Spinal cord (tissue), 10 donors: ENCODE results near the gene TMEM30A. TPM values are rescaled to one million over a fixed set of nuclear protein-coding genes. Genes with fewer than 3 reads are reported as not detected.

Experiments used
- DNase-seq, 6 donors: peaks; one replicate each; pipeline versions ENCODE4 v3.0.0 to v3.0.0-alpha.2; 2013 to 2015; ENCODE audit warnings: low spot score in 6 of 6, low read depth in 4 of 6
- H3K27ac ChIP-seq: one replicate; pipeline ENCODE4 v1.5.1; 2013; ENCODE audit warnings: low read depth, low read length, control low read depth
- H3K27me3 ChIP-seq: one replicate; pipeline ENCODE4 v1.6.1; 2013; ENCODE audit warnings: low read length; ENCODE audit not compliant: control insufficient read depth, insufficient read depth
- H3K36me3 ChIP-seq: one replicate; pipeline ENCODE4 v1.6.1; 2013; ENCODE audit warnings: low read length; ENCODE audit not compliant: control insufficient read depth, insufficient read depth
- H3K4me1 ChIP-seq: one replicate; pipeline ENCODE4 v1.6.1; 2013; ENCODE audit warnings: low read length; ENCODE audit not compliant: control insufficient read depth, insufficient read depth
- H3K4me3 ChIP-seq: one replicate; pipeline ENCODE4 v1.5.1; 2013; ENCODE audit warnings: low read depth, low read length, control low read depth
- H3K9me3 ChIP-seq: one replicate; pipeline ENCODE4 v1.6.1; 2013; ENCODE audit warnings: low read length; ENCODE audit not compliant: control insufficient read depth, insufficient read depth
- WGBS: methylation state at CpG from one replicate; pipeline ENCODE4 v1.1.5; 2013; ENCODE audit warnings: missing lambda C conversion rate; ENCODE audit not compliant: insufficient coverage; 5-methylcytosine and 5-hydroxymethylcytosine counted together
- polyA plus RNA-seq, 2 donors: library from polyadenylated mRNA; unstranded; fragments of 120-200 nt; gene quantifications; one replicate each; pipeline ENCODE4 v1.2.1, GENCODE V29; 2013; ENCODE audit not compliant: insufficient read length in 2 of 2
- total RNA-seq, 2 donors: library from RNA; depleted of rRNA in 1 of 2; stranded (reverse); fragments of 120-200 nt in 1 of 2; fragments of >200 nt in 1 of 2; gene quantifications; one replicate each; pipeline versions ENCODE4 v1.2.3 to v1.2.4, GENCODE V29; 2013 to 2014
- donor health status: healthy.

TMEM30A gene
- total and polyA plus RNA-seq, 4 donors = 83.5 to 255 (median 137) TPM

- WGBS = 100% methylated on average over 2 of the region's 4 CpGs
Observed at GRCh38 chr6:75268988-75269354, 15.6 kb downstream of the TMEM30A start.

DNA sequence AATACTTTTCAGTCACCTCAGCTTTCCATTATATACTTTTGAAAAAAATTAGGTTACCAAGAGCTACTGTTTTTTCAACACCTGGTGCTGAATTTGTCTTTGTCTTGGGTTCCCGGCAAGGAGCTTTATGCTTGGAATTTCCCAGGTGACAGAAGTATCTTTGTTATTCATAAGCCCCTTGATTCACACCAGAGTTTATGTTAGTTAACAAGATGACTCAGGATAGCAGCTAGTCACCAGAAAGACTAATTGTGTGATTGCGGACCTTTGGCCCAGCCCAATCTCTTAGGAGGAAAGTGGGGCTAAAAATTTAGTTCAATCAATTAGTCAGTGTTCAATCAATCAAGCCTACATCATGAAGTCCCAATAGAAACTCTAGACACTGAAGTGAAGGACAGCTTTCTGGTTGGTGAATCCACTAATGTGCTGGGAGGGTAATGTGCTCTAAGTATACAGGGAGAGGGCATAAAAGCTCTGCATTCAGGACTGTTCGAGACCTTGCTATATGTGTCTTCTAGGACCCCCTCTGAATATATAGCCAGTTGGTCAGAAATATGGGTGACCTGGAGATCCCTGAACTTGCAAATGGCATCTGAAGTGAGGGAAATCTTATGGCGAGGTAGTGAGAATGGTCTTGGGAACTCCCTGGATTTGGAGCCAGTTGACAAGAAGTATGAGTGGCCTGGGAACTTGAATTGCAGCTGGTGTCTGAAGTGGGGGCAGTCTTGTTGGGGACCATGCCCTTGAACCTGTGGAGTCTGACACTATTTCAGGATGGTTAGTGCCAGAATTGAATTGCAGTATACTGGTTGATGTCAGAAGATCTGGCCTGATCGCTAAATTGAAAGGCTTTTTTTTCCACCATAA, 16.2 kb downstream of the TMEM30A start:
- no peak for DNase-seq
- 58% methylated on average over 3 of the region's 5 CpGs for WGBS
- Histone ChIP-seq H3K4me1 (no peaks in the 10 kb centered on the region), H3K36me3 (peaks cover 5% of the 10 kb centered on the region), H3K4me3 (no peak overlapping the region), H3K27ac (no peak overlapping the region), H3K27me3 (no peaks in the 10 kb centered on the region), H3K9me3 (no peaks in the 10 kb centered on the region)

More at GRCh38 chr6:75268988-75269354, 15.6 kb downstream of the TMEM30A start:
- Histone ChIP-seq H3K4me1 (no peaks in the 10 kb centered on the region), H3K36me3 (peaks cover 5% of the 10 kb centered on the region), H3K4me3 (no peak overlapping the region), H3K27ac (no peak overlapping the region), H3K27me3 (no peaks in the 10 kb centered on the region), H3K9me3 (no peaks in the 10 kb centered on the region)
- no peak for DNase-seq

GRCh38 chr6:75267461-75267860, 17.1 kb downstream of the TMEM30A start:
- WGBS = no CpG with 5 or more reads among the region's 4 CpGs
- no peak for DNase-seq

GRCh38 chr6:75266716-75267291, 17.8 kb downstream of the TMEM30A start:
- peak in 2 of 6 donors; percentile 64 to 81 for DNase-seq
- H3K4me1 ChIP-seq = no peaks in the 10 kb centered on the region
- H3K36me3 ChIP-seq = peaks cover 5% of the 10 kb centered on the region
- H3K27me3 ChIP-seq = no peaks in the 10 kb centered on the region
- no peak overlapping the region for H3K4me3 ChIP-seq
- WGBS = no CpG with 5 or more reads among the region's 2 CpGs
- no peak overlapping the region for H3K27ac ChIP-seq
- H3K9me3 ChIP-seq = no peaks in the 10 kb centered on the region

More at GRCh38 chr6:75267461-75267860, 17.1 kb downstream of the TMEM30A start:
- Histone ChIP-seq H3K36me3 (peaks cover 5% of the 10 kb centered on the region), H3K27me3 (no peaks in the 10 kb centered on the region), H3K27ac (no peak overlapping the region), H3K4me1 (no peaks in the 10 kb centered on the region), H3K9me3 (no peaks in the 10 kb centered on the region), H3K4me3 (no peak overlapping the region)

DNA sequence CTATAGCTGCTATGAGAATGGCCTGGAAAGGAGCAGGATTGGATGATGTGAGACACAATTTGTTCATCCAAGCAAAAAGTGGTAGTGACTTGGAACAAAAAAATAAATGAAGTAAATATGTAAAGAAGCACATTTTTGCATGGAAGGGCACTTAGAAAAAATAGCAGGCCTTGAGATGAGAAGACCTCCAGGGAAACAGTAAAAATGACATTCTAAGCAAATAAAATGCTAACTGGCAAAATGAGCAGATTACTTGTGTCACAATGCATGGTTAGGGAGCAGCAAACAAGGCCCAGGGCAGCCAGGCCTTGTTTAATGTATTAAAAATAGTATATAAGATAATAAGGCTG, 21.2 kb downstream of the TMEM30A start:
- Histone ChIP-seq H3K27me3 (no peaks in the 10 kb centered on the region), H3K9me3 (no peaks in the 10 kb centered on the region), H3K36me3 (peaks cover 9% of the 10 kb centered on the region), H3K4me1 (no peaks in the 10 kb centered on the region), H3K27ac (no peak overlapping the region), H3K4me3 (no peak overlapping the region)
- peak in 1 of 6 donors; percentile 62 for DNase-seq

- WGBS = 100% methylated on average over 2 of the region's 4 CpGs
- H3K4me3 ChIP-seq = no peak overlapping the region
- H3K36me3 ChIP-seq = peaks cover 9% of the 10 kb centered on the region
- no peak for DNase-seq
- no peaks in the 10 kb centered on the region for H3K4me1 ChIP-seq
- no peaks in the 10 kb centered on the region for H3K9me3 ChIP-seq
- H3K27me3 ChIP-seq = no peaks in the 10 kb centered on the region
- no peak overlapping the region for H3K27ac ChIP-seq
Observed at GRCh38 chr6:75262716-75263400, 21.7 kb downstream of the TMEM30A start.

DNA sequence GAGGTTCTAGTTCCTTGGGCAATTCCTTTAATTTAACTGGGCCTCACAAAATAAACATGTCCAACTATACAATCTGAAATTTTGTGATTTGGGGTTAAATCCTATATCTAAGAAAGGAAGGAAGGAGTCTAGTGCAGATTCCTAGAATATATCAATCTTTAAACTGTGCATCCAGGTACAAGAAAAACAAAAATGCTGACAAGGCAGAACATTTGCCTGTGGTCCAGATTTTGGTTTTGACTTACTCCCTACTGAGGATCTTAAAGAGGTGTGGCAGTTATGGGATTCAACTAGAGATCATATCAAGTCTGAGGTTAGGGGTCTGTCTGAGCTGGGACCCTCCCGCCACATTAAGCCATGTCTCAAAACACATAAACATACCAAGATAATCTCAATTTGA, 23.3 kb downstream of the TMEM30A start:
- WGBS = no CpG with 5 or more reads among the region's 1 CpG
- Histone ChIP-seq H3K36me3 (peaks cover 9% of the 10 kb centered on the region), H3K27me3 (no peaks in the 10 kb centered on the region), H3K9me3 (no peaks in the 10 kb centered on the region), H3K4me3 (no peak overlapping the region), H3K27ac (no peak overlapping the region), H3K4me1 (no peaks in the 10 kb centered on the region)
- DNase-seq = no peak

GRCh38 chr6:75257343-75258087, 27.1 kb downstream of the TMEM30A start:
- no peaks in the 10 kb centered on the region for H3K27me3 ChIP-seq
- WGBS = no CpG with 5 or more reads among the region's 1 CpG
- H3K9me3 ChIP-seq = no peaks in the 10 kb centered on the region
- H3K36me3 ChIP-seq = peaks cover 4% of the 10 kb centered on the region
- H3K27ac ChIP-seq = no peak overlapping the region
- H3K4me3 ChIP-seq = no peak overlapping the region
- no peaks in the 10 kb centered on the region for H3K4me1 ChIP-seq
- DNase-seq = no peak

GRCh38 chr6:75250552-75250951, 34.0 kb downstream of the TMEM30A start:
- no peak for DNase-seq
- no peaks in the 10 kb centered on the region for H3K27me3 ChIP-seq
- no peaks in the 10 kb centered on the region for H3K36me3 ChIP-seq
- no peak overlapping the region for H3K4me3 ChIP-seq
- no peaks in the 10 kb centered on the region for H3K4me1 ChIP-seq
- no peaks in the 10 kb centered on the region for H3K9me3 ChIP-seq
- no CpG with 5 or more reads among the region's 2 CpGs for WGBS
- no peak overlapping the region for H3K27ac ChIP-seq
